Putamen (tissue), 1 donor: Measurements from ENCODE around the gene ABR.
"Not testable (repeated sequence)": the region's sequence is repeated elsewhere in the genome, so short reads cannot be mapped to it uniquely, and the experiment has no call there.

Experiments used
- DNase-seq: peaks from one replicate; pipeline ENCODE4 v3.0.0-alpha.2; 2016; ENCODE audit warnings: low spot score

The ABR gene

DNA sequence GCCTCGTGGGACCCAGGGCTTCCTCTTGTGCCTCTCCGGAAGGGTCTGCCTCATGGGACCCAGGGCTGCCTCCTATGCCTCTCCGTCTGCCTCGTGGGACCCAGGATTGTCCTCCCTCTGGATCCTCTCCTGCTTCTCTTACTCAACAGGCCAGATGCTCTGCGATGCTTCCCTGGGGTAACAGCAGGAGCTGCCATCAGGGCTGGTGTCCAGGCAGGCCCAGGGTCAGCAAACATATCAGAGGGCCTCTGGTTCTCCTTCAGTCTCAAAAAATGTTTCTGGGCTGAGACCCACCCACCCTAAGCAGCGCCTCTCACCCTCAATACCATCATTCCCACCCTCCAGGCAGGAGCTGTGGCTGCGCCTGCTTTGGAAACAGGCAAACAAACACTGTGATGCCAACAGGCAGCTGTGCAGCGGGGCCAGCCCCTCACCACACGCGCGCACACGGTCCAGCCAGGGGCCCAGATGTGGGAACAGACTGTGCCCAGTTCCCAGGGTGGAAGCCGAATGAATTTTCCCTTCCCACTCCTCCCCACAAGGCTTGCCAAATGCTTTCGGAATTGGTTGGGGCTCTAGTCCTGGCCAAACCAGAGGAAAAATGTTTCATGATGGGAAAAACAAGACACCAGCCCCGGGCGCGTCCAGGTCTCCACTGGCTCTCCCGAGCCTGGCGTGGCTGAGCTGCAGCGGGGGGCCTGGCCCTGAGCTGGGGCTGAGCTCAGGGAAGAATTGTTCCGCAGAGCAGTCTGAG, 171.6 kb downstream of the ABR start:
- no peak for DNase-seq

DNA sequence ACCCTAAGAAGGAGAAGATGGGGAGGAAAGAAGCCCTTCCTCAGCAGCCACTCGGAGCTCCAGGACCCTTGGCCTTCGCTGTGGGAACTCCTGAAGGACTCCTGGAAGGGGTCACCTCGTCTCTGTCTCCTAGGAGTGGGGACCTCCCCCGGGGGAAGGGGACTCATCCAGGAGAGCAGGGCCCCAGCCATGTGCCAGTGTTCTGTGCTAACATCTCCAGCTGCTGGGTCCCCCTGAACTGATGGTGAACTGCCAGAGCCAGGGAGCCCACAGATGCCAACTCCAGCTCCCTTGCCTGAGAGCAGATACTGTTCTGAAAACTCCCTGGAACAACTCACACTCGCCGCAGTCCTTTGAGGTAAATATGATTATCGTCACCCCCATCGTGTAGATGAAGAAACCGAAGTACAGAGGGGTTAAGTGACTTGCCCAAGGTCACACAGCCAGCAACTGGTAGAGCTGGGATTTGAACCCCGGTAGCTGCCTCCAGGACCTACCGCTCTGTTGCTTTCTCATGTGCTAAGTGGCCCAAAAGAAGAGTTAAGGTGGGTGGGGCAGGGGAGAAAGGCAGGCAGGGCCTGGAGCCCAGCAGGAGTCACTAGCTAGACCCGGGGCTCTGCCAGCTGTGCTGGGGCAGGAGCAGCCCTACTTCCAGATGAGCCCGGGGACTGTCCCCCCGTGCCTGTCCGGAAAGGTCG, 172.3 kb downstream of the ABR start:
- DNase-seq: no peak

DNA sequence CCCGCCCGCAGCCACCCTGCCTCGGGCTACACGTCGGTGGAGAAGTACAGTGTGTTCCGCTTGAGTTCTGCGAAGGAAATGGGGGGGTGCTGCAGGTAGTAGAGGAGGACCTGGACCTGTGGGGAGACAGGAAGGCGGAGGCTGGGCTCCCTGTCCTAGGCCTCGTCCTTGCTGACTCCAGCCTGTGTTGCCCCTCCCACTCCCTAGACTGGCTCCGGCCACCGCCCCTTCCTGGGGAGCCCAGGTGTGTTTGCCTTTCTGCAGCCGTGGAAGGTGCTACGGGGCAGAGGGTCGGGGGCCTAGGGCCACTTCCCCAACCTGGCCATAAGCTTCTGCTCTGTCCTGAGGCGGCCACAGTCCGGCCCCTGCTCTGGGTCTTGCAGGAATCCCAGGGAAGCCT, 173.7 kb downstream of the ABR start:
- DNase-seq: no peak

DNA sequence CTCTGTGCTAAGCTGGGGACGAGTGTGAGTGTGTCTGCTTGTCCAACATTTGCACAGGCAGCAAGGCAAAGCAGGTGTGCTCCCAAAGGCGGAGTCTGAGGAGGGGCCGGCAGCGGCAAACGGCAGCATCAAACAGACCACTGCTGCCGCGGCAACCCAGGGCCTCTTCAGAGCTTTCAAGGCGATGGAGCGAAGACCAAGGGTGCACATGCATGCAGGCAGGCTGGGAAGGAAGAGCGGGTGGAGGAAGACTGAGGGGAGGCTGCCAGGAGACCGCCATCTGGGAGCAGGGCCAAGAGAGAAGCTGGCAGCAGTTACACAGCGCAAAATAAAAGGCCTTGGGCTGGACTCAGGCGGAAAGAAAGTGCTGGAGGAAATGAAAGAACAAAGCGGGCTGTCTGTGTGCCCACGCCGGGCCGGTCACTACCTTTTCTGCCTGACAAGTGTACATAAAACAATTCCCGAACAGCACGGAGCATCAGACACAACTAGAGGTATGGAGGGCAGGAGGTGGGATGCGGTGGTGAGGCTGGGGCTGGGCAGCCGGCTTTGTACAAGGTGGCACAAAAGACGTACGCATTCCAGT, 174.3 kb downstream of the ABR start:
- DNase-seq: peak; percentile 77

DNA sequence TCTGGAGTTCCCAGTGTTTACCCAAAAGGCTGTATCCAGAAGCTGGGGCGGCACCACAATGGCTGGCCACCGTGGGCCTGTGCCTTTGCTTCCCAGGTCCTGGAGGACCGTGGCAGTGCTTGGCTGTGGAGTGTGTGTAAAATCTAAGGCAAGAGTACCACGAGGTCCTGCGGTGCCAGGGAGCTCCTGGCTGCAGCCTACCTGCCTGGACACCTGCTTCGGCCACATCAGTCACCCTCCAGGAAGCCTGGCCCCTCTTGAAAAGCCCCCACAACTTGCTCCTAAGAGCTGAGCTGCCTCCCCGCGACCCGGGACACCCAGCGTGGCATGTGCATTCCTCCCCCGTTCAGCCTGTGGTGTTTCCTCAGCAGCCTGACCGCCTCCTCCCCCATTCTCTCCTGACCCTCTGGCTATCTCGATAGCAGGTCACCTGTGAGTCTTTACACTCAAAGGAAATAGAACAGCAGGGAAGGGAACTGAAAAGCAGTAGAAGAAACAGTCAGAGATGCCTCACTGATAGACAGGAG, 174.9 kb downstream of the ABR start:
- no peak for DNase-seq

DNA sequence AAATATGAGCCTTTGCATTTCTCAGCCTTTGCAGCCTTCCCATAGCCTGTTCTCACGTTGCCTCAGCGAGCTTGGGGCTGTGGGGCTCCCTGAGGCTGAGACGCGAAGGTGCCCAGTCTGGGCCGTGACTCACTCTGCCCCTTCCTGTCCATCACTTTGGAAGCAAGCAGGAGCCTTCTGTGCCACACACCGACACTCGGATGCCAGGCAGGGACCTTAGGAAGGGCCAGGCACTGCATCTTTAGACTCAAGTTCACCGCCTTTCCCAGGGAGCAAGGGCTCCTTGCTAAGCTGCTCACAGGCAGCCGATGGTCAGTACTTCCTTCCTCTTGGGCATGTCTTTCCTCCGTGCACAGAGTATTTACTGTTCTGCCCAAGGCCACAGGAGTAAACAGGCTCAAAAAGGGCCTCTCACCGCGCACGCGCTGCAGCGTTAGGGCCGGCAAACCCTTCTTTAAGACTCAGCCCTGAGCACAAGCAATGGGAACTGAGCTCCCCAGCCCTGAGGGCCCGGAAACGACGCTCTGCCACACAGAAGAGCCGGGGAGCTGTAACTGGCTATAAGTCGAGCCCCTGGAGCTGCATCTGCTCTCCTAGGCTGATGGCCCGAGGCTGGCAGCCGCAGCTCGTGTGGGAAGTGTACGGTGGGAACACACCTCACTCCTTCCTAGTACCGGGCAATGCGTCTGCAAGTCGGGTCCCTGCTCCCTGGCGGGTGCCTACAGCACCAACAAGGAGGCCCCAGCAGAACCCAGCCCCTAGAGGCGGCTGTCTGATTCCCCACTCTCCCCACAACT, 175.6 kb downstream of the ABR start:
- DNase-seq: no peak

DNA sequence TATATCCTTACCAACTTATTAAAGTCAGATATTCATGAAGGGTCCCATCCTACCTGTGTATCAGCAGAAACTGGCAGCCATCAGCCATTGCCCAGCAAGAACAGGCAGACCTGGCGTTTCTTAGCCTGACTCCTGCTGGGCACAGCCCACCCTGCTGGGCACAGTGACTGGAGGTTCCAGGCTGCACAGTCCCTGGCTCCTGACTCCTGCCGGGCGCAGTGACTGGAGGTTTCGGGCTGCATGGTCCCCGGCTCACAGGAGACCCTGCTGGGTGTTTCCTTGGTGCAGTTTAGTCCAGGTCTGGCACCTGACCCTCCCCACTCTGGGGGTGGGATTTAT, 176.2 kb downstream of the ABR start:
- DNase-seq: no peak

DNA sequence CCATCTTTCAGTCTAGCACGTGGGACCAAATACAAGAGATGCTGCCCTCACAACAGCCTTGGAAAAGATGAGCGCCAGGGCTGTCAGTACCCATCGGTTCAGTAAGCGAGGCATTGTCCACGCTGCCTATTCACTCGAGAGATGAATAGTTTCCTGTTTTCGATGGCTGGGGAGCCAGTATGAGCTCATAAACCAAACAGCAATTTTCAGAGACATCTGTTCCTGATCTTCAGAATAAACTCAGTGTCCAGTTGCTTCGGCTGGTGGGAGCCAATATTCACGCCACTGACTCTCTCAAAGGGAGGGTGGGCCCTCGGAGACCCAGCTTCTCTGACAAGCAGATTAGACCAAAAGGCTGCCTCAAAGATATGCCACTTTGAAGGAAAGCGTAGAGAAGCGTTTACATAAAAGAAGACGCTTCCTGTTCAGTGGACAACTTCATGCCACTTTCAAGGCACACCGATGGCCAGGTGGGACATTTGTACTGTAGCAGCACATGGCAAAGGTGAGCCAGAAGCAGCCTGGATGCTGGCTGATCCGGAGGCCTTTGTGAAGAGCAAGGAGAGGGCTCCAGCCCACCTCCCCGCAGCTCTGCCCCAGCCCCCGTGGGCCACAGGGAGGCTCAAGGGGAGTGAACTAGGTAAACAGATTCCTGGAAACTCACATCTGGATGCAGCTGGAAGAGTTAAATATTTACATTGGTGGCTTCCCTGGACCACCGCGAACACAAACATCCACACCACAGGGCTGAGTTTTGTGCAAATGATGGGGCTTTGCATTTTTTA, 176.8 kb downstream of the ABR start:
- peak; percentile 74 for DNase-seq

DNA sequence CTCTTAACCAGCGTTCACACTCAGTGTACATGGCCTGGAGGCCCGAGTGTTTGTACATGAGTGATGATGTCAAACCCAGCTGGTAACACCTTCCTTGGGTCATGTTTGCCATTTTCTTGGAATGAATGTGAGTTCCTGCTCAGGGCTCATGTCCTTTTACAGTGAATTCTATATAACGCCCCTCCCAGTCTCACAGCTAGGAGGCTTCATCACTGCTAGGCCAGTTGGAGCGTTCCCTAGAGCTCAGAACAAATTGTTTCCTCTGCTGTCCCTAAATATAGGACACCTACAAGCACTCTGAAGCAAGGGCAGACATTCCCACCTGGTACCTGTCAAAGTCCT, 177.4 kb downstream of the ABR start:
- no peak for DNase-seq

DNA sequence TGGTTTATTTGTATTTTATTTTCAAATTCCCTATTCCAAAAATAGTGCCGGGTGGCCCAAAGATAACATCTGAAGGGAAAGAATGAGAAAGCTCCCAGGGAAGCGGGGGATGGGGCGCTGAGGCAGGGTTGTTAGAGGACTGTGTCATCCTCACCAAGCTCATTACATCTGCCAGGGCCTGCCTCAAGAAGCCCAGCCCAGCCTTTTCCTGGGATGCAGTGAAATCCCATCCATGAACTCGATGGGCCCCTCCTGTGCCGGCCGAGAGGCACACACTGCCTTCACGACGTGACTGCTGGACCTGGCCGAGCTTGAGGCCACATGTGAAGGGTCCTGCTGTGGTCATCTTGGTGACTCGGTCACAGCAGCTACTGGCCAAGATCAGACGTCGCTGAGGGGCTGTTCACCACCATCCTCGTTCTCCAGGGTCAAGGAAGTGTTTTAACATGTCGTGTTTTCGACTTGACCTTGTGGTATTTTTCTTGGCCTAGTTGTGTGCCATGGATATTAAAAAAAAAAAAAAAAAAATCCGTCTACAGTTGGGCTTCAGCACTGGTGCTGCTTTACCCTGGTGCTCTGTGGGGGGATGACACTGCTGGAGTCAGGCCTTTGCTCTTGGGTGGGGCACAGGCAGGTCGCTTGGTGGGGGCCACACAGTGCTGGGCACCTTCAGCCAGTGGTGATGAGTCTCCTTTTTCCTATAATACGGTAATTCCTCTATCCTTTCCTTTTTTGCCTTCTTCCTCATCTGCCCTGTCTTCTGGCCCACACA, 178.0 kb downstream of the ABR start:
- no peak for DNase-seq

DNA sequence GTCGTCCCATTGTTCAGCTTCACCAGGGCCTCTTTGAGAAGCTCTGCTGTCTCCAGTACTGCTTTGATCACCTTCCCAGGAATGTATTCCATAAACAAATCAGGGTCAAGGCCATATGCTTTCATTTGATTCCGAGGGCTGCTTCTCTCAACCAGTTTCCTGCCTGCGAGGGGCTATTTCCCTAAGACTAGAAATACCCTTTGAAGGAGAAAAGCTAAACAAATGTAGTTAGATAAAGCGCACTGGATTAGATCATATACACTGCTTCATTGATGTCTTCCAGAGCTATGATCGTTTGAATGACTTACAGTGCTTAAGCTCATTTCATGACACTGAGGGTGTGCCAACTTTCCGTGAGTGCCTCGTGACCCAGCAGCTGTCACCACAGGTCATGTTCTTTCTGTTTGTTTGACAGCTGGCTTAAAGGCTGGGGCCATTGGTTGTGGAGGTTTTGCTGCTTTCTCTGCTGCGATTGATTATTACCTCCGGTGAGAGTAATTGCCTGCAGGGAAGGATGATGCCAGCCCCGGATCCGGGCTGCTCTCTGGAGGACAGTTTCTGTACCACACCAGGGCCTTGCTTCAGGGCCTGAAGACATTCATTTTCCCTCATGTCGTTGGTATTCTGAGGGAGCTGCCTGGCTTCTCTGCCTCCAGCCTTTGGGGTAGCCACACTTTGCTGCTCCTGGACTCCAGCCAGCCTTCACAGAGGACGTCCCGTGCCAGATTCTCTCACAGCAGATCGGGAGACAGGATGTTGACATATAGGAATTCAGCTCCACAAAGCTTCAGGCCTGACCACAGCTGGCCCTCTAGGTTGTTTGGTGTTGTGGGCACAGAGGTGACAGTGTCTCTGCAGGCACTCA, 179.0 kb downstream of the ABR start:
- DNase-seq: no peak

DNA sequence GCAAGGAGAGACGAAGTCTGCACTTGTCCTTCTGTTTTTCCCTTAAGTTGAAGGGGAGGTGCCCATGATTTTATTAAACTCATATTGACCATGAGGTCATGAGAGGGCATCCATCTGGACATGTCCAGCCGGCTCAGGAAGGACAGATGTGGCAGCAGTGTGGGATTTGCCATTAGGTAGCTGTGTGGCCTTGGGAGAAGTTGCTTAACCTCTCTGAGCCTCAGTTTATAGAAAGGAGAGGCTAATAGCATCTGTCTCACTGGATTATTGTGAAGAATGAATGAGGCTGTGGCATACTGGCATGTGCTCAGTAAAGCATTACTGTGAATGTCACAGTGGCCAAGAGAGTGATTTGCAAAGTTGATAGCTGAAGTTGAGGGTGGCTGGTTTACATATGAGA, 181.7 kb downstream of the ABR start:
- no peak for DNase-seq

DNA sequence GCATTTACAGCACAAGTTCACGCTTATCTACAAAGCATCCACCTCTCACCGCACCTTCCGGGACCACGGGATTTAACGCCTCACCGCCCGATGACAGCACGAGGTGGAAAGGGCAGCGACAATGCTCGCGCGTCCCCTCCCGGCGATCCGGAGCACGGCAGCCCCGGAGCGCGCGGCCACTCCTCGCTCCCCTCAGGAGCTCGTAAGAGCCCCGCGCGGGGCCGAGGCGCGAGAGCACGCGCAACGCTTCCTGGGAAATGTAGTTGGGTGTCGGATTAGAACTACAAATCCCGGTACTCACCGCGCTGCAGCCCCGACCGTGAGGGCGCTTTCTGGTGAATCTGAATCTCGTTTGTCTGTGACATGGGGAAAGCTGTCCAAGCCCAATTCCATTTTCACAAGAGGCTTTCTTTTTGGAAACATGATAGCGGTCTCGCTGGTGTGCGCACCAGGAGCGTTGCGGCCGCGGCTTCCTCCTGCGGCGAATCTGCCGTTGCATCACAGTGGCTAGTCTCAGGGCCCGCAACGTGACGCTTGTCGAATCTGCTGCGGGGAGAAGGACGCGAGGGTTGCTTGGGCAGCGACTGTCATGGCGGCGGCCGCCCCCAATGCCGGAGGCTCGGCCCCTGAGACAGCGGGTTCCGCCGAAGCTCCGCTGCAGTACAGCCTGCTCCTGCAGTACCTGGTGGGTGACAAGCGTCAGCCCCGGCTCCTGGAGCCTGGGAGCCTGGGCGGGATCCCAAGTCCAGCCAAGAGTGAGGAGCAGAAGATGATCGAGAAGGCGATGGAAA, 183.0 kb downstream of the ABR start, which contains the start of gene TIMM22:
Gene TIMM22, plus strand, starts transcription at position 576 of the 791 bp plus-strand sequence. Its CDS starts 14 bp downstream, at position 590.
- DNase-seq: peak; percentile 94

DNA sequence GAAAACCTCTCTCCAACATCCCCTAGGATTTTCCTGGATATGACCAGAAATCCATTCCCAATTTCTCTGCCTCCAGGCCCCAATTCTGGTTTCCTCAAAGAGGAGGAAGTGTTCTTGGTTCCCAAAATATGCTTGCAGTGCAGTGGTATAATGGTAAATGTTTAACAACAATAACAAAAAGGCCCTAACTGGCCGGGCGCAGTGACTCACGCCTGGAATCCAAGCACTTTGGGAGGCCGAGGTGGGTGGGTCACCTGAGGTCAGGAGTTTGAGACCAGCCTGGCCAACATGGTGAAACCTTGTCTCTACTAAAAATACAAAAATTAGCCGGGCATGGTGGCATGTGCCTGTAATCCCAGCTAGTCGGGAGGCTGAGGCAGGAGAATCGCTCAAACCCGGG, 184.5 kb downstream of the ABR start:
- DNase-seq: not testable (repeated sequence)

DNA sequence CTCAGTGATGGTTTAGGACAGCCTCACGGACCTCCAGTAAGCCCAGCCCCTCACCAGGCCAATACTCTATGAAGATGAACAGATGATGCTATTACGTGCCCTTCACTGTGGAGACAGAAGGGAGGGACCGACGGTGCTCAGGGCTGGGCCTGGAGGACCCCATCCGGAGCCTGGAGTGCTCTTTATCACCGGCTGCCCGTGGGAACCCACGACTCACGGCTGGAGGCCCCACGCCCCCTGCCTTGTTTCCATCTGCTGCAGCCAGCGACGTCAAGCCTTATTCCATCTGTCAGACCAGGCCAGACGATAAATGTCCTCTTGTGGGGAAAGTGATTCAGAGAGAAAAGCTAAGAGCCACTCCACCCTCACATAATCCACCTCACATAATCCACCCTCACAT, 186.8 kb downstream of the ABR start:
- DNase-seq: no peak

DNA sequence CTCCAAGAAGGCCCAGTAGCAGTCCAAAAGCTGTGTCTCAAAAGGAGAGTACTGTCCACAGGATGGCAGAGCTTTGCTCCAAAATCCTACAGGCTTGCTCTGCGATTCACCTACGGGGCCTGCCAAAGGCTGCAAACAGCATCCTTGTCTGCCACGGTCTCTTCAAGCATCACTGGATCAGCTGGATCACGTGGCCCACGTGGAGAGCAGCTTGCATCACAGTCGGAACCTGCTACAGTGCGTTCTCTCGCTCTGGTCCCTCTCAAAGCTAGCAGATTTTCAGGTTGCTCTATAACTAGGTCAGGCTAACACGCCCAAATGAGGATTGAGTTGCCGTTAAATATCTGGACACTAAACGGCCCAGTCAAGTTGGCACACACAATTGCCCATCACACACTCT, 191.2 kb downstream of the ABR start:
- DNase-seq: no peak

DNA sequence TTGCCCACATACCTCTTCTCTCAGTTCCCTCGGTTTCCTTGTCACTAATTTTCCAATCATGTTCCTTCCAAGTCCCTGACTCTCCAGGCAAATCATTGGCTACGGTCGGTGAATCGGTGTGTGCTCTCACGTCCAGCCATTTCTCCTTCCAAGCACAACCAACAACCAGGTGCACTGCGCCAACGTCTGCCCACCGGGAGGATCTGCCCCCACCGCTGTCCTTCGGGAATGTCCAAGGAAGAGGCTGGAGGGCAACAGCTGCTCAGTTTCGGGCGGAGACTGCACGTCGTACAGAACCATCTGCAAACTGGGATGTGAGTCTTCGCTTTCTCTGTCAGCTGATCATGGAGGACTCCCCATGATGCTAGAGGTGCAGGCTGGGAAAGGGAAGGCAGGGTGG, 191.8 kb downstream of the ABR start:
- no peak for DNase-seq

DNA sequence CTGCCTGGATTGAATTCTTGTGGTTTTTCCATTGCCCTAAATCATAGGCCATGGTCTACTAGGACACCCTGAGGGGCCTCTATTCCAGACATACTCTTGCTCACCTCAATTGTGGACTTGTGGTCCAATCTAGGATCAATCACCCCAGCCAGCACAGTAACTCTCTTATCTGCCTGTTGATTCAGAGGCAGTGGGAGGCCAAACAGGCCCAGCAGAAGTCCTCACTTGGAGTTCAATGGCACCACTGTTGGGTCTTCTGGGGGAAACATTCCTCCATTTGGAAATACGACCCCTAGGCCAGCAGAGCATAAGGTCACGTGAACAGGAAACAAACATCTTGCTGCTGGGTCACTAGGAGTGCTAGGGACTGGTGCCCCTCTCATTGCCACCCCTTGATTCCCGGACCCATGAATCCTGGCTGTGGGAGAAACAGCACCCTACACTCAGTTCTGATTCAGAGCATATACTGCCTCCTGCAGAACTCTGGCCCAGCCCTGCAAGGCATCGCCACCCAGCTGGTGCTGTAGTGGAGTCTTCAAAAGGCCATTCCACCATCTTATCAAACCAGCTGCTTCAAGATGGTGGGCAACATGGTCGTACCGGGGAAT, 193.4 kb downstream of the ABR start:
- no peak for DNase-seq

DNA sequence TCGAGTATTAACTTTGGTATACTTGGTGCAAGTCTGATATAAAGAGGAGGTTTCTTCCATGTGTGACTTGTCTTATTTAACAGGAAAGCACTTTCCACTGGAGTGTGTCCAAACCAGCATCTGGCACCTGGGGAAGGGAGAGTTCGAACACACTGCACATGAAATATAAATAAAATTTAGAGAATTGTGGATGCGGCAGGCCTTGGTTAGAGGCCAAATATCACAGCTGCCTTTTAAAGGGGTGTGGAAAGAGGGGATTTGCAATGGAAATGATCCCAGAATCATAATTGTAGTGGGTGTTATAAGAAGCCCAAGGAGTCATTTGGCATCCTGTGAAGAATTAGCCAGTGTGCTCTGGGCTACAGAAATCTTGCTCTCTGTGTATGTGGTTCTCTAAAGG, 195.9 kb downstream of the ABR start:
- DNase-seq: no peak
